Tibial artery (tissue), 4 donors: ENCODE measurements around the gene CISD1.
"Not testable (repeated sequence)": the region's sequence is repeated elsewhere in the genome, so short reads cannot be mapped to it uniquely, and the experiment has no call there.

ENCODE experiments used
- DNase-seq, 2 donors: peaks; one replicate each; pipeline ENCODE4 v3.0.0-alpha.2; 2019
- H3K27ac ChIP-seq, 2 donors: fragments of 200-600 bp; sonication (generic) in 1 of 2; 1 replicate in 1 of 2; 2 replicates in 1 of 2; pipeline ENCODE4 v1.5.1; 2018 to 2019; ENCODE audit warnings: mild to moderate bottlenecking in 1 of 2
- H3K27me3 ChIP-seq, 2 donors: fragments of 200-600 bp; sonication (generic) in 1 of 2; one replicate each; pipeline versions ENCODE4 v1.5.1 to v1.6.0; 2016 to 2019
- H3K36me3 ChIP-seq, 3 donors: fragments of 200-600 bp; sonication (generic) in 2 of 3; one replicate each; pipeline ENCODE4 v1.5.1; 2016 to 2019; ENCODE audit warnings: mild to moderate bottlenecking in 2 of 3
- H3K4me1 ChIP-seq, 4 donors: fragments of 200-600 bp; sonication (generic) in 2 of 4; 1 replicate in 3 of 4; 2 replicates in 1 of 4; pipeline ENCODE4 v1.5.1; 2016 to 2019
- H3K4me3 ChIP-seq, 2 donors: fragments of 200-600 bp; sonication (generic) in 1 of 2; 1 replicate in 1 of 2; 2 replicates in 1 of 2; pipeline ENCODE4 v1.5.1; 2018 to 2019; ENCODE audit warnings: mild to moderate bottlenecking in 2 of 2
- H3K9me3 ChIP-seq, 3 donors: fragments of 200-600 bp; sonication (generic) in 1 of 3; one replicate each; pipeline ENCODE4 v1.5.1; 2016 to 2019
- intact Hi-C: fragments of 100-400 bp; cut with DNase I; formaldehyde crosslinking; loops from one replicate; pipeline ENCODE4 v1.15.0; 2023; ENCODE audit warnings: low total_unique reads
- TF ChIP-seq, protein P1 (sequence below), 2 experiments: fragments of 200-600 bp in 1 of 2; fragments of 450-650 bp in 1 of 2; IDR thresholded peaks; one replicate each; pipeline ENCODE4 v1.5.1; 2017 to 2019; ENCODE audit warnings: antibody characterized with exemption in 2 of 2, mild to moderate bottlenecking in 1 of 2, moderate library complexity in 1 of 2

CISD1 gene

DNA sequence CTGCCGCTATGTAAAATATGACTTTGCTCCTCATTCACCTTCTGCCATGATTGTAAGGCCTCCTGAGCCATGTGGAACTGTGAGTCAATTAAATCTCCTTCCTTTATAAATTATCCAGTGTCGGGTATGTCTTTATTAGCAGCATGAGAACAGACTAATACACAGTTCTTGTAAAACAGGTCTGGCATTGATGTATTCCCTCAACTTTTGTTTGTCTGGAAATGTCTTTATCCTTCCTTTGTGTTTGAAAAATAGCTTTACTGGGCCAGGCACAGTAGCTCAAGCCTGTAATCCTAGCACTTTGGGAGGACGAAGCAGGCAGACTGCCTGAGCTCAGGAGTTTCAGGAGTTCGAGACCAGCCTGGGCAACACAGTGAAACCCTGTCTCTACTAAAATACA is 15.8 kb upstream of the CISD1 start:
- no peaks in the 10 kb centered on the region for H3K27me3 ChIP-seq
- no peaks in the 10 kb centered on the region for H3K4me1 ChIP-seq
- TF ChIP-seq, protein P1, sequence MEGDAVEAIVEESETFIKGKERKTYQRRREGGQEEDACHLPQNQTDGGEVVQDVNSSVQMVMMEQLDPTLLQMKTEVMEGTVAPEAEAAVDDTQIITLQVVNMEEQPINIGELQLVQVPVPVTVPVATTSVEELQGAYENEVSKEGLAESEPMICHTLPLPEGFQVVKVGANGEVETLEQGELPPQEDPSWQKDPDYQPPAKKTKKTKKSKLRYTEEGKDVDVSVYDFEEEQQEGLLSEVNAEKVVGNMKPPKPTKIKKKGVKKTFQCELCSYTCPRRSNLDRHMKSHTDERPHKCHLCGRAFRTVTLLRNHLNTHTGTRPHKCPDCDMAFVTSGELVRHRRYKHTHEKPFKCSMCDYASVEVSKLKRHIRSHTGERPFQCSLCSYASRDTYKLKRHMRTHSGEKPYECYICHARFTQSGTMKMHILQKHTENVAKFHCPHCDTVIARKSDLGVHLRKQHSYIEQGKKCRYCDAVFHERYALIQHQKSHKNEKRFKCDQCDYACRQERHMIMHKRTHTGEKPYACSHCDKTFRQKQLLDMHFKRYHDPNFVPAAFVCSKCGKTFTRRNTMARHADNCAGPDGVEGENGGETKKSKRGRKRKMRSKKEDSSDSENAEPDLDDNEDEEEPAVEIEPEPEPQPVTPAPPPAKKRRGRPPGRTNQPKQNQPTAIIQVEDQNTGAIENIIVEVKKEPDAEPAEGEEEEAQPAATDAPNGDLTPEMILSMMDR (IDR thresholded peaks at IDR 0.05) = no peak
- no peaks in the 10 kb centered on the region for H3K9me3 ChIP-seq
- no peaks in the 10 kb centered on the region for H3K36me3 ChIP-seq
- H3K27ac ChIP-seq = no peak overlapping the region
- intact Hi-C loops = no loop called here
- H3K4me3 ChIP-seq = no peak overlapping the region
- DNase-seq = no peak

DNA sequence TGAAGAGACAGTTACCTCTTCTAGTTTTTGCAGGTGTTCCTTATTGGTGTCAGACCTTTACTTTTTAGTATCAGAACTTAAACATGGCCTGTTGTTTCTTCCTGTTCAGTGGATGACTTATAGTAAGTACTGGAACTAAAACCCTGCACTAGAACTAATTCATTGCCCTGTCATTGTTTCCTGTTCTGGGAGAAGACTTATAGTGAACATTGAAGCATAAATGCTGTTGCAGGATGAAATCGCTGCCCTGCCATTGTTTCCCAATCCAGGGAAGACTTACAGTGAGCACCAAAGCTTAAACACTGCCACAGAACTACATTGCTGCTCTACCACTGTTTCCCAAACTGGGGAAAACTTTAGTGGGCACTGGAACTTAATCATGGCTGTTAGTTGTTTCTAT is 14.3 kb upstream of the CISD1 start:
- Histone ChIP-seq H3K4me3 (no peak overlapping the region), H3K36me3 (no peaks in the 10 kb centered on the region), H3K4me1 (no peaks in the 10 kb centered on the region), H3K27me3 (no peaks in the 10 kb centered on the region), H3K9me3 (no peaks in the 10 kb centered on the region), H3K27ac (no peak overlapping the region)
- intact Hi-C loops = no loop called here
- TF ChIP-seq, protein P1 (IDR thresholded peaks at IDR 0.05) = no peak
- DNase-seq = no peak

DNA sequence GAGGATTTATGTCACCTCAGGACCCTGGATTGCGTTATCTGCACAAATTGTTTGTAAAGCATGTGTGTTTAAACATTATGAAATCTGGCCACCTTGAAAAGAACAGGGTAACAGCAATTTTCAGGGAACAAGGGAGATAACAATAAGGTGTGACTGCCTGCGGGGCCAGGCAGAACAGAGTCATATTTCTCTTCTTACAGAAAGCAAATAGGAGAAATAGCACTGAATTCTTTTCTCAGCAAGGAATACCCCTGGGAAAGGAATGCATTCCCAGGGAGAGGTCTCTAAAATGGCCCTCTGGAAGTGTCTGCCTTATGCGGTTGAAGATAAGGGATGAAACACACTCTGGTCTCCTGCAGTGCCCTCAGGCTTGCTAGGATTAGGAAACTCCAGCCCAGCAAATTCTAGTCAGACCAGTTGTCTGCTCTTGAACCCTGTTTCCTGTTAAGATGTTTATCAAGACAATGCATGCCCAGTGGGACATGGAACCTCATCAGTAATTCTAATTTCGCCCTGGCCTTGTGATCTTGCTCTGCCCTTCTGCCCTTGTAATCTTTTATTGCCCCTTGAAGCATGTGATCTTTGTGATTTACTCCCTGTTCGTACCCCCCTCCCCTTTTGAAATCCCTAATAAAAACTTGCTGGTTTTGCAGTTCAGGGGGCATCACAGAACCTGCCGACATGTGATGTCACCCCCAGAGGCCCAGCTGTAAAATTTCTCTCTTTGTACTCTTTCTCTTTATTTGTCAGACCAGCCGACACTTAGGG is 12.8 kb upstream of the CISD1 start:
- H3K4me3 ChIP-seq, H3K9me3 ChIP-seq, H3K36me3 ChIP-seq, DNase-seq, H3K27ac ChIP-seq, intact Hi-C loops, H3K4me1 ChIP-seq, H3K27me3 ChIP-seq: not testable (repeated sequence)

DNA sequence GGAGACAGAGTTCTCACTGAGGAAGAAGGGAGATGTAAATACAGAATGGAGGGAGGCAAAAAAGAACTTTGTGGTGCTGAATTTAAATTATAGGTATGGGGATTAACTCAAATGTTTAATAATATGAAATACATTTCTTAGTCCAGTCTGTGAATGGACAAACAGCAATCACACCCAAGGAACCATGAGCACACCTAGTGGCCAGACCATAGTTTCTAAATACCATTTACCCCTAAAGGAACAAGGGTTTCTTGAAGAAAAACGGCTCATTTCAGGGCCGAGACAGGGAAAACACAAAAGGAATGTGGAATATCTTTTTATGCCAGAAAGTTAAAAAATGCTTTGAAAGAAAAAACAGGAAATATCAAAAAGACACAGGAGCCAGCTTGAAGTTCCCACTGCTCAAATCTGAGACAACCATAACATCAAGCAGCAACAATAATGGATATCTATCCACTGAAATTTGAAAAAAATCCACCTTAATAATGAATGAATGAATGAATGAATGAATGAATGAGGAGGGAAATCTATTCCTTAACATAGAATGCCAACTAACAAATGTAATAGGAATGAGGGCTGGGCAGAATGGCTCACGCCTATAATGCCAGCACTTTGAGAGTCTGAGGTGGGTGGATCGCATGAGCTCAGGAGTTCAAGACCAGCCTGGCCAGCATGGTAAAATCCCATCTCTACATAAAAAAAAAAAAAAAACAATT is 9.8 kb upstream of the CISD1 start:
- intact Hi-C loops = no loop called here
- Histone ChIP-seq H3K9me3 (no peaks in the 10 kb centered on the region), H3K36me3 (no peaks in the 10 kb centered on the region), H3K4me1 (no peaks in the 10 kb centered on the region), H3K4me3 (no peak overlapping the region), H3K27me3 (no peaks in the 10 kb centered on the region), H3K27ac (no peak overlapping the region)
- DNase-seq = no peak
- TF ChIP-seq, protein P1 (IDR thresholded peaks at IDR 0.05) = no peak

DNA sequence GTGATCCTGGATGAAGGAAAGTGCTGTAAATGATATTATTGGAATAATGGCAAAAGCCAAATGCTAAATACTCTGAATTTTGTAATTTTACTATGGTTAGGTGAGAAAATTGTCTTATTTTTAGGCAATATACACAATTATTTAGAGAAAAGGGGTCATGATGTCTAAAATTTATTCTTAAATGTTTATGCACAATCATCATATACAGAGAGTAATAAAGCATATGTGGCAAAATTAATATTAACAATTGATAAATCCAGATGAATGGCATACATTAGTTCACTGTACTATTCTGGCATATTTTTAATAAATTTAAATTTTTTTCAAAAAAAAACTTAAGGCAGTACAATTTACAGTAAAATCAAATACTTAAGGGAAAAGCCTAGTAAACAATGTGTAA is 8.6 kb upstream of the CISD1 start:
- TF ChIP-seq, protein P1 (IDR thresholded peaks at IDR 0.05) = no peak
- H3K36me3 ChIP-seq = no peaks in the 10 kb centered on the region
- no peak overlapping the region for H3K4me3 ChIP-seq
- DNase-seq = no peak
- intact Hi-C loops = no loop called here
- H3K9me3 ChIP-seq = no peaks in the 10 kb centered on the region
- H3K27ac ChIP-seq = no peak overlapping the region
- H3K27me3 ChIP-seq = no peaks in the 10 kb centered on the region
- H3K4me1 ChIP-seq = peaks cover 0 to 6% (median 3%) of the 10 kb centered on the region in 4 donors

DNA sequence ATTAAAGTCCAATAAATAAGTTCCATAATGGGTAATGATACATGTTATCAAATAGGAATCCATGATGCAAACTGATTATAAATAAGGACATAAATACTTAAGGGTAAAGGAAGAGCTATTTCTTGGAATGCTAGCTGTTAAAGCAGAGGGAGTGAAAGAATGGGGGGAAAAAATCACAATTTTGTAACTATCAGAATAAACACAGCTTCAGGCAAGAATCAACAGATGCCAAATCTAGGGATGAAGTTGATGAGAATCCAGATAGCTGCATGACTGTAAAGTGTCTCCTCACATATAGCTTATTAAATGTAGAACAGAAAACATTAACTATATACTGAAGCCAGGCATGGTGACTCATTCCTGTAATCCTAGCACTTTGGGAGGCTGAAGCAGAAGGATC is 6.2 kb upstream of the CISD1 start:
- intact Hi-C loops = no loop called here
- Histone ChIP-seq H3K9me3 (no peaks in the 10 kb centered on the region), H3K4me1 (peaks cover 0 to 18% (median 7%) of the 10 kb centered on the region in 4 donors), H3K27me3 (no peaks in the 10 kb centered on the region), H3K4me3 (no peak overlapping the region), H3K36me3 (no peaks in the 10 kb centered on the region), H3K27ac (no peak overlapping the region)
- DNase-seq = no peak
- TF ChIP-seq, protein P1 (IDR thresholded peaks at IDR 0.05) = no peak
